SU-DHL-6 (cell line): ENCODE results near the gene LAX1.

Experiments used
- H2AFZ ChIP-seq: fragments of 200-600 bp; sonication (generic); 2 replicates; pipeline ENCODE4 v1.6.1; 2014; ENCODE audit warnings: low read depth, mild to moderate bottlenecking, moderate library complexity, mixed read lengths, antibody characterized with exemption, low read length; ENCODE audit not compliant: severe bottlenecking
- H3F3A ChIP-seq: fragments of 200-600 bp; shearing (Covaris generic); 2 replicates; pipeline ENCODE4 v1.6.0; 2016; ENCODE audit warnings: antibody characterized with exemption, mild to moderate bottlenecking; ENCODE audit not compliant: insufficient read depth
- H3K27ac ChIP-seq: fragments of 200-600 bp; sonication (generic); 2 replicates; pipeline ENCODE4 v1.5.1; 2016; ENCODE audit warnings: low read depth, mild to moderate bottlenecking, low read length, moderate library complexity, mixed read lengths
- H3K27me3 ChIP-seq: fragments of 200-600 bp; sonication (generic), shearing (Covaris generic); 2 replicates; pipeline ENCODE4 v1.6.0; 2014; ENCODE audit warnings: mild to moderate bottlenecking, low read length
- H3K36me3 ChIP-seq: fragments of 200-600 bp; sonication (generic); 2 replicates; pipeline ENCODE4 v1.6.1; 2014; ENCODE audit warnings: mild to moderate bottlenecking, low read length, mixed read lengths
- H3K4me2 ChIP-seq: fragments of 300-600, 200-600 bp; shearing (Covaris generic), sonication (generic); 2 replicates; pipeline ENCODE4 v1.6.0; 2014; ENCODE audit warnings: low read length, low read depth, mild to moderate bottlenecking; ENCODE audit not compliant: poor library complexity, severe bottlenecking
- H3K4me3 ChIP-seq: fragments of 200-600 bp; sonication (generic); 2 replicates; pipeline ENCODE4 v1.5.1; 2014; ENCODE audit warnings: antibody characterized with exemption, low read length, mild to moderate bottlenecking, mixed read lengths; ENCODE audit not compliant: insufficient read depth, poor library complexity, severe bottlenecking
- H3K79me2 ChIP-seq: fragments of 200-600 bp; sonication (generic); 2 replicates; pipeline ENCODE4 v1.6.1; 2014; ENCODE audit warnings: mild to moderate bottlenecking, low read length, moderate library complexity; ENCODE audit not compliant: insufficient read depth
- H3K9ac ChIP-seq: fragments of 200-600 bp; sonication (generic); 2 replicates; pipeline ENCODE4 v1.7.0; 2014; ENCODE audit warnings: mild to moderate bottlenecking, low read length
- H3K9me2 ChIP-seq: fragments of 200-600 bp; sonication (generic); replicated peaks from 2 replicates; pipeline ENCODE4 v1.6.1; 2014; ENCODE audit warnings: low read length; ENCODE audit not compliant: insufficient read depth
- H3K9me3 ChIP-seq: fragments of 200-600 bp; sonication (generic); 2 replicates; pipeline ENCODE4 v1.6.1; 2014; ENCODE audit warnings: low read length, mixed read lengths; ENCODE audit not compliant: insufficient read depth
- H4K20me1 ChIP-seq: fragments of 200-600 bp; sonication (generic); 2 replicates; pipeline ENCODE4 v1.6.1; 2014; ENCODE audit warnings: low read depth, mild to moderate bottlenecking, antibody characterized with exemption, low read length, moderate library complexity, mixed read lengths
- EZH2phosphoT487 ChIP-seq: fragments of 200-600 bp; sonication (generic), shearing (Covaris generic); conservative IDR thresholded peaks from 2 replicates; pipeline ENCODE4 v1.6.1; 2018; ENCODE audit warnings: mild to moderate bottlenecking, antibody characterized with exemption, low read length, moderate library complexity, mixed read lengths
- TF ChIP-seq, protein P1 (sequence below): fragments of 200-600 bp; sonication (generic); IDR thresholded peaks from one replicate; pipeline ENCODE4 v1.5.1; 2017; ENCODE audit warnings: antibody characterized with exemption, mild to moderate bottlenecking, low read length, moderate library complexity; ENCODE audit not compliant: insufficient read depth, poor library complexity, severe bottlenecking

The LAX1 gene

DNA sequence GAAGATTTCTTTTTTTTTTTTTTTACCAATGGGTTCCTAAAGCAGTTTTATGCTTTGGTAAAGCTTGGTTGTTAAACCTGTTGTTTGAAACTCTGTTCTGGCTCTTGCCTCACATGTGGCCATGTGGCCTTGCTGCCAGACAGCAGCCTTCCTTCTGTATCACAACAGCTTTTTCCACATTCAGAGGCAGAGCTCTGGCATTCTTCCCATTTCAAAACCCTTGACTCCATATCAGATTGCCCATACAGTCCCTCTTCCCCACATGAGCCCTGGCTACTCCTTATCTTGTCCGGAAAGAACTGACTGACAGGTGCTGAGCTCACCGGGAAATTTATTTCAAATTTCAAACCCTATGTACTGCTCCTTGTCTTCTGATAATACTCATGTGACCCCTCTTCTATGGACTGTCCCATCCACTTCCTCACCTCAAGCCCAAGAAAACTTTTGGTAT lies 38.5 kb upstream of the LAX1 start:
- H3K36me3 ChIP-seq: no peaks in the 10 kb centered on the region
- TF ChIP-seq EZH2phosphoT487: no peak
- TF ChIP-seq, protein P1, sequence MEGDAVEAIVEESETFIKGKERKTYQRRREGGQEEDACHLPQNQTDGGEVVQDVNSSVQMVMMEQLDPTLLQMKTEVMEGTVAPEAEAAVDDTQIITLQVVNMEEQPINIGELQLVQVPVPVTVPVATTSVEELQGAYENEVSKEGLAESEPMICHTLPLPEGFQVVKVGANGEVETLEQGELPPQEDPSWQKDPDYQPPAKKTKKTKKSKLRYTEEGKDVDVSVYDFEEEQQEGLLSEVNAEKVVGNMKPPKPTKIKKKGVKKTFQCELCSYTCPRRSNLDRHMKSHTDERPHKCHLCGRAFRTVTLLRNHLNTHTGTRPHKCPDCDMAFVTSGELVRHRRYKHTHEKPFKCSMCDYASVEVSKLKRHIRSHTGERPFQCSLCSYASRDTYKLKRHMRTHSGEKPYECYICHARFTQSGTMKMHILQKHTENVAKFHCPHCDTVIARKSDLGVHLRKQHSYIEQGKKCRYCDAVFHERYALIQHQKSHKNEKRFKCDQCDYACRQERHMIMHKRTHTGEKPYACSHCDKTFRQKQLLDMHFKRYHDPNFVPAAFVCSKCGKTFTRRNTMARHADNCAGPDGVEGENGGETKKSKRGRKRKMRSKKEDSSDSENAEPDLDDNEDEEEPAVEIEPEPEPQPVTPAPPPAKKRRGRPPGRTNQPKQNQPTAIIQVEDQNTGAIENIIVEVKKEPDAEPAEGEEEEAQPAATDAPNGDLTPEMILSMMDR: no peak

DNA sequence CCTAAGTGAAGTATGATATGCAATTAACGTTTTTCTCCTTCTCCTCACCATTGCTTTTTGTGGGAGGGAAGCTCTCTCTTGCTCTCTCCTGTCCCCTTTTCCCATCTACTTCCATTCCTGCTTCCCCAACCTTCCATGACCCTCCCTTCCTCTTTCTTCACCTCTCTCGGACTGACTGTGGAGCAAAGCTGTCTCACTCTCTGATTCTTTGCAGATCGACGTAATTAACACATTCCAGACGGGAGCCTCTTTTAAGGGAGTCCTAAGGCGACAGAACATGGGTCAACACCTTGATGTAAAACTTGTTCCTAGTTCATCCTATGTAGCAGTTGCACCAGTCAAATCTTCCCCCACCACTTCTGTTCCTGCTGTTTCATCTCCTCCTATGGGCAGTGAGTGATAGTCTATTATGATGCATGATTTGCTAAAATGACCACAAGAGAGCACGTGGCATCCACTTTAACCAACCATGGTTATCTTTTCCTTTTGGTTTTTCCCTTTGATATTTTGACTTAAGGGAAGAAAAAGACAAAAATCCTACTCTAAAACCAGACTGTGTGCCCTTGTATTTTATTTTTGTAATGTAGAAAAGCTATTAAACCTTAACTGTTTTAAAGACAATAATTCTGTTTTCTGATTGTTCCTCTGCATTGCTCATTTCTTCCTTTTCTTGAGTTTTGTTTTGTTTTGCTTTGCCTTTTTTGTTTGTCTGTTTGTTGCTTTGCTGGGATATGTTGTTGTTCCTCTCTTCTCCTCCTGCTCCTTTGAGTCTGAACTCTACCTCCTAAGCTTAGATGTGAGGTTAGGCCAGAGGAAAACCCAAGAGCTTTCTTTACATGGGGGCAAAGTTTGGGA lies 31.7 kb upstream of the LAX1 start:
- TF ChIP-seq, protein P1: no peak
- no peak for TF ChIP-seq EZH2phosphoT487
- no peak overlapping the region for H2AFZ ChIP-seq
- H3K9me3 ChIP-seq: no peaks in the 10 kb centered on the region
- no peaks in the 10 kb centered on the region for H4K20me1 ChIP-seq
- no peak overlapping the region for H3K4me2 ChIP-seq
- H3K9me2 ChIP-seq: no peaks in the 10 kb centered on the region
- H3K79me2 ChIP-seq: no peaks in the 10 kb centered on the region
- no peaks in the 10 kb centered on the region for H3K27me3 ChIP-seq
- no peaks in the 10 kb centered on the region for H3F3A ChIP-seq
- H3K9ac ChIP-seq: no peak overlapping the region
- no peak overlapping the region for H3K27ac ChIP-seq
- H3K4me3 ChIP-seq: no peak overlapping the region
- H3K36me3 ChIP-seq: no peaks in the 10 kb centered on the region

More for the DNA sequence above, 38.5 kb upstream of the LAX1 start:
- Histone ChIP-seq H3K79me2 (no peaks in the 10 kb centered on the region), H3F3A (no peaks in the 10 kb centered on the region), H3K4me2 (no peak overlapping the region), H3K9me2 (no peaks in the 10 kb centered on the region), H3K4me3 (no peak overlapping the region), H3K9ac (no peak overlapping the region), H4K20me1 (no peaks in the 10 kb centered on the region), H3K27me3 (no peaks in the 10 kb centered on the region), H3K27ac (no peak overlapping the region), H3K9me3 (no peaks in the 10 kb centered on the region), H2AFZ (no peak overlapping the region)

DNA sequence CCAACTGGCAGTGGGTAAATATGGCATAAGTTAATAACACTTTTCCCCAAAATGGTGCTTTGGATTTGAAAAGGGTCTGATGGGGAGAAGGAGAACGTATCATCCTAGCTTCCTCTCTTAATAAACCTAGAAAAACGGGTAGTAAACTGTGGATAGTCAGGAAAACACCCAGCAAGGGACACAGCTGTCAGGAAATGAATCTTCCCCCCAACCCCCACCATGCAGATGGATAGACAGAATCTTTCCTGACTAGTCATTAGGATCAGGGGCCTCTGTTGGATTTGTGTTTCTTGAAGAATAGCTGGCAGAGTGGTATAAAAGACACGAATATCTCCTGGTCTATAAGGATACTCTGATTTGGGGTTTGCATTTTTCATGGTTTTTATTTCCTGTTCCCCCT lies 22.5 kb upstream of the LAX1 start:
- Histone ChIP-seq H3K27ac (no peak overlapping the region), H3K9me3 (no peaks in the 10 kb centered on the region), H3K9me2 (no peaks in the 10 kb centered on the region), H3K4me3 (no peak overlapping the region), H3F3A (no peaks in the 10 kb centered on the region), H2AFZ (no peak overlapping the region), H3K79me2 (no peaks in the 10 kb centered on the region), H3K27me3 (no peaks in the 10 kb centered on the region), H4K20me1 (no peaks in the 10 kb centered on the region), H3K4me2 (no peak overlapping the region), H3K9ac (no peak overlapping the region), H3K36me3 (no peaks in the 10 kb centered on the region)
- TF ChIP-seq, protein P1: no peak
- no peak for TF ChIP-seq EZH2phosphoT487
